ENCODE measurements around the gene ATP13A3. TPM values are rescaled to one million over a fixed set of nuclear protein-coding genes. Genes with fewer than 3 reads are reported as not detected.

Gene ATP13A3
- total and polyA plus RNA-seq, 10 of the 15 experiments (the other 5 are each of a cell fraction or from before 2014, with no cell fraction given): 14.0 to 108 (median 69.5) TPM

- no peak for ATAC-seq
- CTCF ChIA-PET: interaction anchor here (0.6 to 1.5 kb wide), 2 partner anchors 13 to 44 kb away, joined by 3 read pairs; no protein-coding TSS in a partner anchor
These were observed 96.0 kb downstream of the ATP13A3 start for GRCh38 chr3:194390835-194391234.

More at GRCh38 chr3:194390835-194391234, 96.0 kb downstream of the ATP13A3 start:
- Histone ChIP-seq H3K27ac (ENCODE audit: control insufficient read depth, insufficient read depth) (no peak overlapping the region), H3K36me3 (ENCODE audit: control insufficient read depth in 2 of 2, insufficient read depth in 2 of 2, low read length in 1 of 2) (no peaks in the 10 kb centered on the region), H3K79me2 (ENCODE audit: control insufficient read depth, insufficient read depth, low read length) (no peaks in the 10 kb centered on the region), H3K27me3 (replicated peaks in 1 of 2; ENCODE audit: control insufficient read depth in 2 of 2, insufficient read depth in 2 of 2, low read length in 1 of 2) (no peaks in the 10 kb centered on the region; a peak in 3 of 4 replicates), H3K4me1 (ENCODE audit: control insufficient read depth, insufficient read depth, low read length) (no peaks in the 10 kb centered on the region), H3K9ac (ENCODE audit: control insufficient read depth, insufficient read depth, low read length) (no peak overlapping the region), H3K9me3 (replicated peaks; ENCODE audit: control insufficient read depth, insufficient read depth, low read length) (peaks cover 2% of the 10 kb centered on the region; the same call in 1 of the 3 replicates), H3K4me2 (ENCODE audit: control insufficient read depth, insufficient read depth) (no peak overlapping the region), H3K4me3 (no peak overlapping the region), H2AFZ (ENCODE audit: control insufficient read depth, low read depth, low read length) (no peak overlapping the region), H4K20me1 (ENCODE audit: control insufficient read depth, insufficient read depth) (no peaks in the 10 kb centered on the region)
- SMC1A ChIA-PET (ENCODE audit: uncharacterized antibody, unreplicated experiment): no interaction called here
- BruUV-seq (replicated peaks): no TSS peak
- intact Hi-C loops (cut with micrococcal nuclease; ENCODE audit: unreplicated experiment): no loop called here
- RAD21 ChIA-PET (ENCODE audit: unreplicated experiment): no interaction called here
- FAIRE-seq (no peak), DNase-seq (ENCODE audit: low read depth, low spot score) (no peak)
- POLR2A ChIA-PET: no interaction called here
- in situ Hi-C loops (cut with MboI): no loop called here
- TF ChIP-seq PML (IDR thresholded peaks at IDR 0.05; ENCODE audit: low read length): no peak
- no peak for TF ChIP-seq FOXK2 (IDR thresholded peaks at IDR 0.05)
- no peak for TF ChIP-seq YBX1 (IDR thresholded peaks at IDR 0.05)
- TF ChIP-seq LARP7 (IDR thresholded peaks at IDR 0.05): no peak
- no peak for TF ChIP-seq ATF2 (IDR thresholded peaks at IDR 0.05; ENCODE audit: low read length)
- TF ChIP-seq REST (IDR thresholded peaks at IDR 0.05; ENCODE audit: low read depth, low read length): no peak
